Stimulated activated effector memory CD8-positive, alpha-beta T cell treated with anti-CD3 and anti-CD28 coated beads, Interleukin-12 subunit alpha, Interleukin-12 subunit beta, amount 100 ng/mL, for 72 hours (primary cell): Measurements from ENCODE around the gene RIMS1.

Experiments
- ATAC-seq: fragments of 150-1000 bp; cut with Tn5 transposase; 2 replicates; pipeline ENCODE4 v1.10.0; 2021
- DNase-seq, 2 donors: peaks; one replicate each; pipeline ENCODE4 v3.0.0; 2021 to 2022; ENCODE audit warnings: low spot score in 2 of 2
- H3K27ac Mint-ChIP-seq: one replicate; pipeline ENCODE4 v1.8.0; 2022; ENCODE audit warnings: mild to moderate bottlenecking, mixed read lengths
- H3K36me3 Mint-ChIP-seq: one replicate; pipeline ENCODE4 v1.8.0; 2022; ENCODE audit warnings: mild to moderate bottlenecking, mixed read lengths
- H3K4me1 Mint-ChIP-seq: one replicate; pipeline ENCODE4 v1.8.0; 2022; ENCODE audit warnings: mixed read lengths
- H3K4me3 Mint-ChIP-seq: one replicate; pipeline ENCODE4 v1.8.0; 2022; ENCODE audit warnings: mild to moderate bottlenecking, mixed read lengths
- H3K9me3 Mint-ChIP-seq: one replicate; pipeline ENCODE4 v1.8.0; 2022; ENCODE audit warnings: mixed read lengths

The RIMS1 gene

DNA sequence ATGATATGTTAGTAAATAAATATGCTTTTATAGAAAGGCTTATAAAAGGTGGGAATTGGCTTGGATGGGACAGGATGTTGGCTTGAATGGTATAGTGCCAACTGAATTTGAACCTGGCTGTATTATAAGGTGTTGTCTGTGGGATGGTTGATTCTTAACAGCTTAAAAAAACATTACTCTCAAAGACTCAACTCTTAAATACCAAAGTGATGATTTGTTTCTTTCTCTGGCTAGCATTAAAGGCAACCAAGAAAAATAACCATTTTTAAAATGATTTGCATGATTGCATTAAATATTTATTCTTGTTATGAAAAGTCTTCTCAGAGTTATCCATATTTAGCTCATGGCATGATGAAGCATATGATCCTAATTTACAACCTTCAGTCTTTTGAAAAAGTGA is 216.2 kb downstream of the RIMS1 start:
- Mint-ChIP-seq H3K36me3 (no peaks in the 10 kb centered on the region), H3K4me1 (no peaks in the 10 kb centered on the region), H3K4me3 (no peak overlapping the region), H3K27ac (no peak overlapping the region), H3K9me3 (no peaks in the 10 kb centered on the region)
- no peak for ATAC-seq
- no peak for DNase-seq

DNA sequence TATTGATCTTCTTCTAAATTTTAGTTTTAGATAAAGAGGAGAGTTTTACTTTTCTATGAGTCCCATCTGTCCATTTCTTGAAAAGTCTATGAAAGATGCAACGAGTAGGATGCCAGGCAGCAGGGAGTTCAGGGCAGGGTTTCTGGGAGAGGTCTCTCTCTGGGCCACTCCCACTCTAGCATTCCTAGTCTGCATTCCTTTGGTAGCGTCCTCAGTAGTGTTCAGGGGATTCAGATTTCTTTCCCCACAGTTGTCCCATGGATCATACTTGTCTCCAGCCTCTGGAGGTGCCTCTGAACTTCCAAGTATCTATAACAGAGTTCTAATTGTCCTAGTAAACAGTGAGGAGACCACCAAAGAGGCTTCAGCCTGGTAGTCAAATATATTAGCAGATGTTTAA is 225.3 kb downstream of the RIMS1 start:
- no peak overlapping the region for H3K4me3 Mint-ChIP-seq
- no peaks in the 10 kb centered on the region for H3K4me1 Mint-ChIP-seq
- peaks cover 4% of the 10 kb centered on the region for H3K9me3 Mint-ChIP-seq
- no peak for ATAC-seq
- H3K36me3 Mint-ChIP-seq = no peaks in the 10 kb centered on the region
- no peak overlapping the region for H3K27ac Mint-ChIP-seq
- DNase-seq = no peak

GRCh38 chr6:72130327-72130726 is 244.0 kb downstream of the RIMS1 start:
- no peak overlapping the region for H3K27ac Mint-ChIP-seq

GRCh38 chr6:72132427-72132826 is 246.1 kb downstream of the RIMS1 start:
- Mint-ChIP-seq H3K36me3 (no peaks in the 10 kb centered on the region), H3K4me3 (no peak overlapping the region), H3K4me1 (no peaks in the 10 kb centered on the region), H3K9me3 (peaks cover 5% of the 10 kb centered on the region), H3K27ac (no peak overlapping the region)
- DNase-seq (no peak), ATAC-seq (no peak)

More at GRCh38 chr6:72130327-72130726, 244.0 kb downstream of the RIMS1 start:
- Mint-ChIP-seq H3K9me3 (peaks cover 3% of the 10 kb centered on the region), H3K4me1 (no peaks in the 10 kb centered on the region), H3K36me3 (no peaks in the 10 kb centered on the region), H3K4me3 (no peak overlapping the region)
- DNase-seq (no peak), ATAC-seq (no peak)

DNA sequence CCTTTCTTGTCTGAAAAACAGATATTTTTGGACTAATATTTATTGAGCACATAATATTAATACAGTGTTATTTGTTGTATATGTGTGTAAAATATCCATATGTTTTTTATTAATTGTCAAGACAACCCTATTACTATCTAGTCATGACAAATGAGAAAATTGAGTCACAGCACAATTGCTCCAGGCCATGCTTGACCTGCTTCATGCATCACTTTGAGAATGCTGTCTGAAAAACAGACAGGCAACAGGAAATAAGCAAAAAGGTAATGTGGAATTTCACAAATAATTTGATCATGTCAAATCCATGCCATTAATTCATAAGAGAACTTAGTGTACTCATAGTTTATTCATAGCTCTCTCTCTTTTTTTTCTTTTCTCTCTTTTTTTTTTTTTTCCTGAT is 246.5 kb downstream of the RIMS1 start:
- H3K27ac Mint-ChIP-seq = no peak overlapping the region
- no peak overlapping the region for H3K4me3 Mint-ChIP-seq
- H3K9me3 Mint-ChIP-seq = peaks cover 5% of the 10 kb centered on the region
- no peaks in the 10 kb centered on the region for H3K4me1 Mint-ChIP-seq
- ATAC-seq (no peak), DNase-seq (no peak)
- no peaks in the 10 kb centered on the region for H3K36me3 Mint-ChIP-seq

DNA sequence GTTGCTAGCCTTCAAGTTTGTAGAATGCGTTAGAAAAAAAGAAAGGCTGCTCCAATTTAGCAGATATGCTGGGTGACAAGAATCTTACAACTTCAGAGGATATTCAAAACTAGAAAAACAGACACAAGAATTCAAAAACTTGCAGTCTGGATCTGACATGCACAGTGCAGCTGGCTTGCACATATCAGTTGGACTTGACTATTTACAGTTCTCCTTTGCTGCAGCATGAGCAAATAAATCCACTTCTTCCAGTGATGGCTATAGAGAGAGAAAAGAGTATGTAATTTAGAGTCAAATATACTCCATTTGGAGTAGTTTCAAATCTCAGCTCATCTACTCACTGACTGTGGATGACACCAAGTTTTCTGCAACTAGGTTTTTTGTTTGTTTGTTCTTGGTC is 247.0 kb downstream of the RIMS1 start:
- DNase-seq (no peak), ATAC-seq (no peak)
- Mint-ChIP-seq H3K4me1 (no peaks in the 10 kb centered on the region), H3K9me3 (peaks cover 5% of the 10 kb centered on the region), H3K4me3 (no peak overlapping the region), H3K36me3 (no peaks in the 10 kb centered on the region), H3K27ac (no peak overlapping the region)

DNA sequence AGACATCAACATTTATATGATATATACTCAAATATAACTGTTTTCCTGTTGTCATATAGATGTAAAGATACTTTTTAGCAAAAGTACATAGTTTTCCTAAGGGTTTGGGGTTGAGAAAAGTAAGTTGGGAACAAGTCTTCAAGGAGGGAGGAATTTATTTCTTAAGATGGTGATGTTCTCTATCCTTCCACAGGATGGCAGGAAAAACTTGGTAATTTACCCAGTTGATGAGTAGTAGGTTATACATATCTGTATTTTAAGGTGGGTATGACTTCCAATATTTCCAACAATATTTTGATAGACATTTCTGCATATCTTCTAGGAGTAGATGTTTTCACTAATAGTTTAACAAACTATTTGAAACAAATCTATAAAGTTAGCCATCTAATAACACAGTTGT is 254.4 kb downstream of the RIMS1 start:
- H3K4me1 Mint-ChIP-seq = no peaks in the 10 kb centered on the region
- no peak for DNase-seq
- H3K36me3 Mint-ChIP-seq = no peaks in the 10 kb centered on the region
- no peak overlapping the region for H3K27ac Mint-ChIP-seq
- no peaks in the 10 kb centered on the region for H3K9me3 Mint-ChIP-seq
- H3K4me3 Mint-ChIP-seq = no peak overlapping the region
- ATAC-seq = no peak

GRCh38 chr6:72149715-72150114 is 263.4 kb downstream of the RIMS1 start:
- ATAC-seq (no peak), DNase-seq (no peak)
- no peaks in the 10 kb centered on the region for H3K4me1 Mint-ChIP-seq
- no peaks in the 10 kb centered on the region for H3K9me3 Mint-ChIP-seq
- H3K4me3 Mint-ChIP-seq = no peak overlapping the region
- no peaks in the 10 kb centered on the region for H3K36me3 Mint-ChIP-seq
- H3K27ac Mint-ChIP-seq = no peak overlapping the region

- H3K4me1 Mint-ChIP-seq = no peaks in the 10 kb centered on the region
- no peaks in the 10 kb centered on the region for H3K9me3 Mint-ChIP-seq
- no peak overlapping the region for H3K4me3 Mint-ChIP-seq
- no peaks in the 10 kb centered on the region for H3K36me3 Mint-ChIP-seq
- DNase-seq (no peak), ATAC-seq (no peak)
- no peak overlapping the region for H3K27ac Mint-ChIP-seq
These were observed 265.4 kb downstream of the RIMS1 start for GRCh38 chr6:72151742-72152141.

- no peak for DNase-seq
- H3K4me3 Mint-ChIP-seq = no peak overlapping the region
- H3K4me1 Mint-ChIP-seq = no peaks in the 10 kb centered on the region
- no peaks in the 10 kb centered on the region for H3K36me3 Mint-ChIP-seq
- peaks cover 3% of the 10 kb centered on the region for H3K9me3 Mint-ChIP-seq
- no peak for ATAC-seq
- H3K27ac Mint-ChIP-seq = no peak overlapping the region
These were observed 289.6 kb downstream of the RIMS1 start for GRCh38 chr6:72175916-72176315.

GRCh38 chr6:72182337-72183246 is 296.2 kb downstream of the RIMS1 start:
- H3K36me3 Mint-ChIP-seq = no peaks in the 10 kb centered on the region
- peak; percentile 42 for ATAC-seq
- peaks cover 14% of the 10 kb centered on the region for H3K9me3 Mint-ChIP-seq
- no peak overlapping the region for H3K4me3 Mint-ChIP-seq
- DNase-seq = no peak
- peaks cover 5% of the 10 kb centered on the region for H3K4me1 Mint-ChIP-seq
- no peak overlapping the region for H3K27ac Mint-ChIP-seq

DNA sequence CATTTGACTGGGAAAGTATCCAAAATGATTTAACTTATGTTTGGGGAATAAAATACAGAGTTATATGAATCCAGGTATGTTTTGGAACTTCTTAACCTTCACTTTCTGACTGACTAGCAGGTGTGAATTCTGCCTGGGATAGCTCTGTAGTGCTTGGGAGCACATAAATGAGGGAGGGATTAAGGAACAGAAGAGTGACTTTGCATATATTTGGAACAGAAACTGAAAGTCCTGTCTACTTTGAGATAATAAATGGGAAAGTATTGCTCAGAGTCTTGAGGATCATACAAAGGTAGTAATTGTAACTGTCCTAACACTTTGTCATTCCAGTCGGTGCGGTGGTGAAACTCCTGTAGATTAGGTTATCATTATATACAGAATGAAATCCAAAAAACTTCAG is 317.6 kb downstream of the RIMS1 start:
- peaks cover 5% of the 10 kb centered on the region for H3K9me3 Mint-ChIP-seq
- no peaks in the 10 kb centered on the region for H3K36me3 Mint-ChIP-seq
- no peak overlapping the region for H3K27ac Mint-ChIP-seq
- no peaks in the 10 kb centered on the region for H3K4me1 Mint-ChIP-seq
- ATAC-seq = no peak
- no peak for DNase-seq
- no peak overlapping the region for H3K4me3 Mint-ChIP-seq

DNA sequence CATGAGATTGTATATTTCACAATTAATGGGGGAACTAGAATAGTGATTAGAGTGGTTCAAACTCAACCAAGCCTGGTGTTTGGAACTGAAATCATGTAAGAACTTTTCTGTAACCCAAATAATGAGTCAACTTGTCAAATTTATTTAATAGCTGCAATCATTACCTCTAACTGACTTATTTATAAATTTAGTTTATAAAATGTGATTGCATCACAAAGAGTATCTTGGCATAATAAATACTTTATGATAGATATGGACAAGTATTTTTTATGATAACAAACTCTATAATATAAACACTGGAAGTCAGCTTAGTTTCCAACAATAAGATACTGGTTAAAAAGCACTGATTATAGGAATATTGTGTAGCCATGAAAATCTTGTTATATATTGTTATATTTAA is 319.1 kb downstream of the RIMS1 start:
- Mint-ChIP-seq H3K36me3 (no peaks in the 10 kb centered on the region), H3K4me1 (no peaks in the 10 kb centered on the region), H3K4me3 (no peak overlapping the region), H3K27ac (no peak overlapping the region), H3K9me3 (peaks cover 3% of the 10 kb centered on the region)
- no peak for ATAC-seq
- DNase-seq = no peak

- Mint-ChIP-seq H3K4me1 (no peaks in the 10 kb centered on the region), H3K4me3 (no peak overlapping the region), H3K27ac (no peak overlapping the region), H3K9me3 (peaks cover 3% of the 10 kb centered on the region), H3K36me3 (no peaks in the 10 kb centered on the region)
- DNase-seq (no peak), ATAC-seq (no peak)
These were observed 320.3 kb downstream of the RIMS1 start for GRCh38 chr6:72206606-72207005.

- Mint-ChIP-seq H3K9me3 (no peaks in the 10 kb centered on the region), H3K4me3 (no peak overlapping the region), H3K27ac (no peak overlapping the region), H3K36me3 (no peaks in the 10 kb centered on the region), H3K4me1 (no peaks in the 10 kb centered on the region)
- DNase-seq = no peak
- ATAC-seq = no peak
These were observed 326.3 kb downstream of the RIMS1 start for GRCh38 chr6:72212686-72213085.

DNA sequence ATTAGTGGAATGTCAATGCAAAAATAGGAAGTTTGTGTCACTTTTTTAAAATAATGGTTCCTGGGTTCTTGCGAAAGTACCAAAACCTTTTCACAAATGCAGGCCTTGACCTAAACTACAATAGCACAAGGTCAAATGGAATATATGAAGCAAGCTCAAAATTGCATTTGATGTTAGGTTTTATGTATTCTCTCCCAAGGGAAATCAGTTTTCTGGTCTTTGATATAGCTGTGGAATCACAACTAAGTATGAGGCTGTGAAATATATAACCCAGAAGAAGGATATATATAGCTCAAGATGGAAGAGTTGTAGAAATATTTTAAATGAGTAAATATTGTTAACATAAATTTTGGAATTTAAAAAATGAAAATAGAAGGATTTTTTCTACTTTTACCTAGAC is 327.3 kb downstream of the RIMS1 start:
- Mint-ChIP-seq H3K27ac (no peak overlapping the region), H3K9me3 (no peaks in the 10 kb centered on the region), H3K36me3 (no peaks in the 10 kb centered on the region), H3K4me1 (no peaks in the 10 kb centered on the region), H3K4me3 (no peak overlapping the region)
- no peak for ATAC-seq
- no peak for DNase-seq
